Middle frontal gyrus (tissue), 1 donor: ENCODE results near the gene NIP7.

Source experiments
- DNase-seq: peaks from one replicate; pipeline ENCODE4 v3.0.0-alpha.2; 2015; ENCODE audit warnings: low spot score; ENCODE audit errors: extremely low spot score

NIP7 gene

GRCh38 chr16:69318177-69318910 is 21.2 kb upstream of the NIP7 start:
- no peak for DNase-seq

- no peak for DNase-seq
These were observed 20.7 kb upstream of the NIP7 start for GRCh38 chr16:69318911-69319289.

- no peak for DNase-seq
These were observed 20.2 kb upstream of the NIP7 start for GRCh38 chr16:69319381-69319780.

GRCh38 chr16:69319826-69320739 is 19.5 kb upstream of the NIP7 start:
- DNase-seq: no peak

- no peak for DNase-seq
These were observed 18.9 kb upstream of the NIP7 start for GRCh38 chr16:69320740-69321073.

- no peak for DNase-seq
These were observed 18.5 kb upstream of the NIP7 start for GRCh38 chr16:69321080-69321479.

GRCh38 chr16:69322343-69322742 is 17.2 kb upstream of the NIP7 start:
- no peak for DNase-seq

GRCh38 chr16:69323415-69323814 is 16.2 kb upstream of the NIP7 start:
- DNase-seq: no peak

GRCh38 chr16:69324013-69324531 is 15.5 kb upstream of the NIP7 start:
- DNase-seq: no peak

- no peak for DNase-seq
These were observed 14.9 kb upstream of the NIP7 start for GRCh38 chr16:69324585-69325253.

GRCh38 chr16:69325784-69326171 is 13.8 kb upstream of the NIP7 start:
- DNase-seq: no peak

GRCh38 chr16:69326172-69326873 is 13.2 kb upstream of the NIP7 start:
- DNase-seq: no peak

GRCh38 chr16:69327585-69328310 is 11.8 kb upstream of the NIP7 start:
- no peak for DNase-seq

GRCh38 chr16:69328854-69329316 is 10.7 kb upstream of the NIP7 start:
- no peak for DNase-seq

- no peak for DNase-seq
These were observed 9.9 kb upstream of the NIP7 start for GRCh38 chr16:69329369-69330285.

GRCh38 chr16:69330286-69331109 is 9.1 kb upstream of the NIP7 start, which contains the start of gene PDF:
TSS of gene PDF (minus strand) at chr16:69330588. CDS start at chr16:69330570, 18 bp downstream.
- DNase-seq: peak; percentile 93

- DNase-seq: no peak
These were observed 4.9 kb upstream of the NIP7 start for GRCh38 chr16:69334696-69335095.

GRCh38 chr16:69338557-69339288 is 849 bp upstream of the NIP7 start:
- DNase-seq: no peak
